ENCODE measurements around the gene IL6R. TPM values are rescaled to one million over a fixed set of nuclear protein-coding genes. Genes with fewer than 3 reads are reported as not detected.

IL6R gene
- total and polyA plus RNA-seq, 4 experiments from 2014 or later: 54.6 to 106 (median 86.9) TPM

DNA sequence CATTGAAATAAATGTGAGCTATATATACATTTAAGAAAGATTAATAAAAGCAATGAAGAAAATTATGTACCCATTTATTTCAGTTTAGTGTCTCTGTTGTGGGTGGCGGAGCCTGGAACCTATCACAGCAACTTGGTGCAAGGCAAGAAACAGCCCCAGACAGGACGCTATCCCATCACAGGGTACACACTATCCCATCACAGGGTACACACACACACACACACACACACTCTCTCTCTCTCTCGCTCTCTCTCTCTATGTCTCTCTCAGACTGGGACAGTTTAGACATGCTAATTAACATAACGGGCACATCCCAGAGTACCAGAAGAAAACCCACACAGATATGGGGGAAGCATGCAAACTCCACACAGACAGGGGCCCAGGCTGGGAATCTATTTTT lies 6.5 kb upstream of the IL6R start:
- intact Hi-C loops (cut with micrococcal nuclease): no loop called here
- no peak overlapping the region for H3K27ac ChIP-seq (ENCODE audit: low read depth, low read length)
- Mint-ChIP-seq H3K4me3 (peak overlapping the region; percentile 26 to 87 (median 75)), H3K36me3 (no peaks in the 10 kb centered on the region), H3K27ac (peak overlapping the region; percentile 54 to 96 (median 88)), H3K4me1 (peaks cover 25 to 52% (median 38%) of the 10 kb centered on the region in 4 donors), H3K27me3 (no peaks in the 10 kb centered on the region), H3K9me3 (no peaks in the 10 kb centered on the region)
- no peaks in the 10 kb centered on the region for H3K9me3 ChIP-seq (ENCODE audit: control insufficient read depth in 1 of 2, low read length in 2 of 2)
- no peaks in the 10 kb centered on the region for H3K36me3 ChIP-seq (ENCODE audit: insufficient read depth, low read length)
- H3K4me1 ChIP-seq (ENCODE audit: insufficient read depth, low read length): peaks cover 50% of the 10 kb centered on the region
- no peaks in the 10 kb centered on the region for H3K27me3 ChIP-seq (ENCODE audit: insufficient read depth, low read length)
- DNase-seq: no peak
- ChIA-PET CTCF (ENCODE audit: partially characterized antibody) (interaction anchor here (0.7 to 2.3 kb wide), 9 partner anchors 9 to 83 kb away, joined by 3 to 11 read pairs (median 4); no protein-coding TSS in a partner anchor), POLR2A (ENCODE audit: partially characterized antibody) (interaction anchor here (0.5 to 1.9 kb wide), 7 partner anchors 8 to 100 kb away, joined by 3 to 22 read pairs (median 4); no protein-coding TSS in a partner anchor)
- H3K4me3 ChIP-seq (ENCODE audit: low read length in 2 of 2): no peak overlapping the region

DNA sequence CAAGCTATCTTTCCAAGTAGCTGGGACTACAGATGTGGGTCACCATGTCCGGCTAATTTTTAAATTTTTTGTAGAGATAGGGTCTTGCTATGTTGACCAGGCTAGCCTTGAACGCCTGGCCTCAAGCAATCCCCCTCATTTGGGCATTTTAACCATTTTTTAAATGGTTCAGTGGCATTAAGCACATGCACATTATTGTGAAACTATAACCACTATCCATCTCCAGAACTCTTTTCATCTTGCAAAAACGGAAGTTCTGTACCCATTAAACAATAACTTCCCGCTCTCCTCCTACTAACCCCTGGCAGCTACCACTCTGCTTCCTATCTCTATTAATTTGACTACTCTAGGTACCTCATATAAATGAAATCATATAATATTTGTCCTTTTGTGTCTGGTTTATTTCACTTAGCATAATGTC lies 4.8 kb upstream of the IL6R start:
- no peaks in the 10 kb centered on the region for H3K36me3 ChIP-seq (ENCODE audit: insufficient read depth, low read length)
- H3K27me3 ChIP-seq (ENCODE audit: insufficient read depth, low read length): no peaks in the 10 kb centered on the region
- peak overlapping the region in 4 of 8 donors; percentile 0 to 67 (median 33) for H3K4me3 Mint-ChIP-seq
- no peaks in the 10 kb centered on the region for H3K9me3 ChIP-seq (ENCODE audit: control insufficient read depth in 1 of 2, low read length in 2 of 2)
- H3K27ac Mint-ChIP-seq: peak overlapping the region in 4 of 7 donors; percentile 7 to 84 (median 26)
- DNase-seq: no peak
- peaks cover 63% of the 10 kb centered on the region for H3K4me1 ChIP-seq (ENCODE audit: insufficient read depth, low read length)
- no peak overlapping the region for H3K4me3 ChIP-seq (ENCODE audit: low read length in 2 of 2)
- intact Hi-C loops (cut with micrococcal nuclease): no loop called here
- peaks cover 0 to 6% of the 10 kb centered on the region in 2 donors for H3K36me3 Mint-ChIP-seq
- POLR2A ChIA-PET (ENCODE audit: partially characterized antibody): interaction anchor here (0.5 to 2.0 kb wide), 6 partner anchors 8 to 493 kb away, joined by 3 to 9 read pairs (median 5); no protein-coding TSS in a partner anchor
- no peaks in the 10 kb centered on the region for H3K27me3 Mint-ChIP-seq
- peaks cover 36 to 68% (median 49%) of the 10 kb centered on the region in 4 donors for H3K4me1 Mint-ChIP-seq
- CTCF ChIA-PET (ENCODE audit: partially characterized antibody): interaction anchor here (0.9 to 1.6 kb wide), 7 partner anchors 14 to 63 kb away, joined by 3 to 9 read pairs (median 4); no protein-coding TSS in a partner anchor
- H3K27ac ChIP-seq (ENCODE audit: low read depth, low read length): no peak overlapping the region
- H3K9me3 Mint-ChIP-seq: no peaks in the 10 kb centered on the region

DNA sequence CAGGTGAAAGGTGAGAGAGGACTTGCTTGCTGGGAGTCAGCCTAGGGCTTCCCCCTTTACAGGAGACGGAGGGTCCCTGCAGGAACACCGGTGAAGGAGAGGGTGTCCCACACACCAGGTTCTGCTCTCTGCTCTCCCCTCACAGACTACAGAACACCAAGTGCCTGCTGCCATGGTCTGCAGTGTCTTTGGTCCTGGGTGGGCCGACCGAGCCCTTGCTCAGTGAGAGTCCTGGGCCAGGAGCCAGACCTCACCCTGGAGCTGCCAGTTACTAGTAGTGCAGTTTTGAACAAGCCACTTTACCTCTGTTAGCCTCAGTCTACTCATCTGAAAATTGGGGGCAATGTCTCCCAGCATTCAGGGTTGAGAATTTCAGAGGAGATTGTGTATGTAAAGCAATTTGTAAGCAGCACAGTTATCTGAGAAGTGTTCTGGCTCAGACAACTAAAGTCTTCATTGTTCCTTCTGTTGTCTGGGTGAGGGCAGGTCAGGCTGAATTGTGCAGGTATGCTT lies 2.7 kb upstream of the IL6R start:
- Mint-ChIP-seq H3K4me3 (peak overlapping the region in 7 of 8 donors; percentile 70 to 91 (median 89)), H3K9me3 (no peaks in the 10 kb centered on the region), H3K36me3 (peaks cover 0 to 15% of the 10 kb centered on the region in 2 donors), H3K27ac (peak overlapping the region; percentile 89 to 97 (median 92)), H3K27me3 (no peaks in the 10 kb centered on the region), H3K4me1 (peaks cover 33 to 76% (median 51%) of the 10 kb centered on the region in 4 donors)
- H3K9me3 ChIP-seq (ENCODE audit: control insufficient read depth in 1 of 2, low read length in 2 of 2): no peaks in the 10 kb centered on the region
- ChIA-PET CTCF (ENCODE audit: partially characterized antibody) (interaction anchor here (0.8 to 10.0 kb wide), 19 partner anchors 8 to 151 kb away, joined by 3 to 106 read pairs (median 8); partner anchors contain the start of gene ATP8B2), POLR2A (ENCODE audit: partially characterized antibody) (interaction anchor here (0.5 to 11.9 kb wide), 12 partner anchors 9 to 223 kb away, joined by 3 to 324 read pairs (median 86); partner anchors contain the start of gene ATP8B2)
- H3K27ac ChIP-seq (ENCODE audit: low read depth, low read length): peak overlapping the region; percentile 8
- no peak overlapping the region for H3K4me3 ChIP-seq (ENCODE audit: low read length in 2 of 2)
- no peaks in the 10 kb centered on the region for H3K27me3 ChIP-seq (ENCODE audit: insufficient read depth, low read length)
- no peaks in the 10 kb centered on the region for H3K36me3 ChIP-seq (ENCODE audit: insufficient read depth, low read length)
- peaks cover 66% of the 10 kb centered on the region for H3K4me1 ChIP-seq (ENCODE audit: insufficient read depth, low read length)
- no peak for DNase-seq
- intact Hi-C loops (cut with micrococcal nuclease): no loop called here

DNA sequence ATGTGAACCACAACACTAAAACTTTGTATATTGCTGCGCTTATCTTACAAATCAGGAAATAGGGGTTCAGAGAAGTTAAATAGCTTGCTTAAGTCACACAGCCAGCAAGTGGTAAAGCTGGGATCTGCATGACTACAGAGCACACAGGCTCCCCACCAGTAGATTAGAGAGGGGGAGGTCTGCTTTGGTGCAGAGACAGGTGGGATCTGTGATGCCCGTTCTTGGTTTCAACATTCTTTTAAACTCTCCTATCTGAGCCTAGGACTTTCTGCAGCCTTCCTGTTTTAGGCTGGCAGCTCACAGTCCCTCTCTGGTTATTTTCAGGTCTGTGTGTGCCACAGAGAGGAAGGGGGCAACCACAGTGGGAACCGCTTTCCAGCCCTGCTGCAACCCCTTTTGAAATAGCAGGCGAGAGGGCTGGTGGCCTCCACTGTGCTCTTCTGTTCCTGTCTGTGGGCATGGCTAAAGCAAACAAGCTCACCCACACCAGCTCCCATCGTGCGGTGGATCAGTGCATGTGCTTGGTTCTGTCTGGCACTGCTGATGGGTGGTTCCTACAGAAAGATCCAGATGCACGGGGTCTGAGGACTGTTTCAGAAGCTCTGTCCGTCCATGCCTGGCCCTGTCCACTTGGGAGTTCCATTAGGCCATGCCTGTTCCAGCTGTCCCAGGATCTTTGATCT lies 1.7 kb upstream of the IL6R start:
- peak overlapping the region in 1 of 2 donors; percentile 17 for H3K4me3 ChIP-seq (ENCODE audit: low read length in 2 of 2)
- Mint-ChIP-seq H3K4me1 (peaks cover 34 to 78% (median 53%) of the 10 kb centered on the region in 4 donors), H3K27me3 (no peaks in the 10 kb centered on the region), H3K9me3 (no peaks in the 10 kb centered on the region), H3K36me3 (peaks cover 0 to 15% of the 10 kb centered on the region in 2 donors), H3K4me3 (peak overlapping the region; percentile 67 to 91 (median 89)), H3K27ac (peak overlapping the region; percentile 89 to 97 (median 92))
- H3K27ac ChIP-seq (ENCODE audit: low read depth, low read length): peak overlapping the region; percentile 48
- CTCF ChIA-PET (ENCODE audit: partially characterized antibody): interaction anchor here (0.8 to 10.0 kb wide), 32 partner anchors 9 to 225 kb away, joined by 3 to 106 read pairs (median 5); partner anchors contain the start of gene ATP8B2
- DNase-seq: peak; percentile 51 to 68 (median 54)
- peaks cover 64% of the 10 kb centered on the region for H3K4me1 ChIP-seq (ENCODE audit: insufficient read depth, low read length)
- H3K27me3 ChIP-seq (ENCODE audit: insufficient read depth, low read length): no peaks in the 10 kb centered on the region
- no peaks in the 10 kb centered on the region for H3K36me3 ChIP-seq (ENCODE audit: insufficient read depth, low read length)
- POLR2A ChIA-PET (ENCODE audit: partially characterized antibody): interaction anchor here (0.5 to 11.9 kb wide), 17 partner anchors 8 to 682 kb away, joined by 3 to 324 read pairs (median 8); partner anchors contain the start of genes ATP8B2 and PMVK
- no peaks in the 10 kb centered on the region for H3K9me3 ChIP-seq (ENCODE audit: control insufficient read depth in 1 of 2, low read length in 2 of 2)
- intact Hi-C loops (cut with micrococcal nuclease): loop anchor here (1.0 kb wide), 1 partner anchor 50 kb away; no protein-coding TSS in a partner anchor

DNA sequence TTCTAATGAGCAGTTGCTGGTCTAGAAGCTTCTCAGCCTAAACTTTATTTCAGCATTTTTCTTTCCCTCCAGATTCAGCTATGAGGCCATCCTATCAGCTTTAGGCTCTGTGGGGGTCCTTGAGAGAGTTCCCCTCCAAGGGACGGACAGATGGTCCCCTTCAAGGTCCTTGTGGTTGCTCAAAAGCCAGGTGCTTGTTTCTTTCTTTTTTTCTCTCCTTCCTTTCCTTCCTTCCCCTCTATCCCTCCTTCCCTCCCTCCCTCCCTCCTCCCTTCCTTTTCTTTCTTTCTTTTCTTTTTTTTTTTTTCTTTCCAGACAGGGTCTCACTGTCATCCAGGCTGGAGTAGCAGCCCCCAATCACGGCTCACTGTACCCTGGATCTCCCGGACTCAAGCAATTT lies 1.2 kb upstream of the IL6R start:
- Mint-ChIP-seq H3K27ac (peak overlapping the region; percentile 89 to 97 (median 92)), H3K4me1 (peaks cover 34 to 78% (median 53%) of the 10 kb centered on the region in 4 donors), H3K36me3 (peaks cover 0 to 15% of the 10 kb centered on the region in 2 donors), H3K27me3 (no peaks in the 10 kb centered on the region), H3K4me3 (peak overlapping the region; percentile 41 to 91 (median 89)), H3K9me3 (no peaks in the 10 kb centered on the region)
- H3K36me3 ChIP-seq (ENCODE audit: insufficient read depth, low read length): no peaks in the 10 kb centered on the region
- CTCF ChIA-PET (ENCODE audit: partially characterized antibody): interaction anchor here (0.9 to 10.0 kb wide), 27 partner anchors 10 to 226 kb away, joined by 3 to 106 read pairs (median 7); partner anchors contain the start of gene ATP8B2
- POLR2A ChIA-PET (ENCODE audit: partially characterized antibody): interaction anchor here (0.8 to 11.9 kb wide), 14 partner anchors 7 to 681 kb away, joined by 3 to 324 read pairs (median 53); partner anchors contain the start of gene ATP8B2
- H3K4me3 ChIP-seq (ENCODE audit: low read length in 2 of 2): peak overlapping the region in 1 of 2 donors; percentile 17
- H3K27ac ChIP-seq (ENCODE audit: low read depth, low read length): peak overlapping the region; percentile 68
- no peaks in the 10 kb centered on the region for H3K27me3 ChIP-seq (ENCODE audit: insufficient read depth, low read length)
- no peak for DNase-seq
- no peaks in the 10 kb centered on the region for H3K9me3 ChIP-seq (ENCODE audit: control insufficient read depth in 1 of 2, low read length in 2 of 2)
- H3K4me1 ChIP-seq (ENCODE audit: insufficient read depth, low read length): peaks cover 66% of the 10 kb centered on the region
- intact Hi-C loops (cut with micrococcal nuclease): loop anchor here (1.0 to 2.0 kb wide), 3 partner anchors 18 to 143 kb away; no protein-coding TSS in a partner anchor

DNA sequence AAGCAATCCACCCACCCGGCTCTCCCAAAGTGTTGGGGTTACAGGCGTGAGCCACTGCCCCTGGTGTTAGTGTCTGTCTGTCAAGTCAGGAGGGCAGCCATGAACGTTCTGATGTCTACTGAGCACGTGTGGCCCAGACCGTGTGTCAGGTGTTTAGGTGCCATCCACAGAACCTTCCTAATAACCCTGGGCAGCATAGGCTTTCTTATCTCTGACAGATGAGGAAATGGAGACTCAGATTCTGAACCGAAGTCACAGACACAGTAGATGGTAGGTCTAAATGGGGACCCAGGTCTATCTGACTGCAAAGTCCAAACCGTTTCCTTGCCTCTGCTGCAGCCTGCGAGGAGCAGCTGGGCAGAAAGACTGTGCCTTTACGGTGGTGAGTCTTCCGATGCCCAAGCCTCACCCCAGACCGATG lies 622 bp upstream of the IL6R start:
- CTCF ChIA-PET (ENCODE audit: partially characterized antibody): interaction anchor here (1.0 to 10.0 kb wide), 21 partner anchors 10 to 226 kb away, joined by 3 to 106 read pairs (median 10); partner anchors contain the start of gene ATP8B2
- intact Hi-C loops (cut with micrococcal nuclease): loop anchor here (1.0 to 2.0 kb wide), 2 partner anchors 18 to 142 kb away; no protein-coding TSS in a partner anchor
- H3K36me3 Mint-ChIP-seq: peaks cover 0 to 17% of the 10 kb centered on the region in 2 donors
- H3K4me3 Mint-ChIP-seq: peak overlapping the region; percentile 88 to 98 (median 90)
- no peaks in the 10 kb centered on the region for H3K27me3 ChIP-seq (ENCODE audit: insufficient read depth, low read length)
- no peaks in the 10 kb centered on the region for H3K9me3 Mint-ChIP-seq
- no peaks in the 10 kb centered on the region for H3K36me3 ChIP-seq (ENCODE audit: insufficient read depth, low read length)
- H3K4me1 ChIP-seq (ENCODE audit: insufficient read depth, low read length): peaks cover 71% of the 10 kb centered on the region
- H3K27ac Mint-ChIP-seq: peak overlapping the region; percentile 86 to 97 (median 92)
- H3K27me3 Mint-ChIP-seq: no peaks in the 10 kb centered on the region
- no peaks in the 10 kb centered on the region for H3K9me3 ChIP-seq (ENCODE audit: control insufficient read depth in 1 of 2, low read length in 2 of 2)
- POLR2A ChIA-PET (ENCODE audit: partially characterized antibody): interaction anchor here (0.8 to 11.9 kb wide), 11 partner anchors 12 to 681 kb away, joined by 3 to 324 read pairs (median 97); partner anchors contain the start of gene ATP8B2
- H3K4me3 ChIP-seq (ENCODE audit: low read length in 2 of 2): peak overlapping the region; percentile 55 to 71
- H3K4me1 Mint-ChIP-seq: peaks cover 39 to 83% (median 58%) of the 10 kb centered on the region in 4 donors
- peak overlapping the region; percentile 68 for H3K27ac ChIP-seq (ENCODE audit: low read depth, low read length)
- DNase-seq: peak in 1 of 5 donors; percentile 56

All from CD4-positive, alpha-beta memory T cell (primary cell).